ENCODE data around the gene TPX2.

- TF ChIP-seq ZNF70 (CRISPR knock-in tag; IDR thresholded peaks at IDR 0.05) = no peak
- no peak for TF ChIP-seq RARB (CRISPR knock-in tag; IDR thresholded peaks at IDR 0.05)
- TF ChIP-seq PATZ1 (CRISPR knock-in tag; IDR thresholded peaks at IDR 0.05; ENCODE audit: borderline replicate concordance) = no peak
- TF ChIP-seq ZC3H10 (CRISPR knock-in tag; IDR thresholded peaks at IDR 0.05) = no peak
- TF ChIP-seq ZNF565 (CRISPR knock-in tag; conservative IDR thresholded peaks at IDR 0.05; ENCODE audit: low read depth) = no peak
- TF ChIP-seq, protein P1, sequence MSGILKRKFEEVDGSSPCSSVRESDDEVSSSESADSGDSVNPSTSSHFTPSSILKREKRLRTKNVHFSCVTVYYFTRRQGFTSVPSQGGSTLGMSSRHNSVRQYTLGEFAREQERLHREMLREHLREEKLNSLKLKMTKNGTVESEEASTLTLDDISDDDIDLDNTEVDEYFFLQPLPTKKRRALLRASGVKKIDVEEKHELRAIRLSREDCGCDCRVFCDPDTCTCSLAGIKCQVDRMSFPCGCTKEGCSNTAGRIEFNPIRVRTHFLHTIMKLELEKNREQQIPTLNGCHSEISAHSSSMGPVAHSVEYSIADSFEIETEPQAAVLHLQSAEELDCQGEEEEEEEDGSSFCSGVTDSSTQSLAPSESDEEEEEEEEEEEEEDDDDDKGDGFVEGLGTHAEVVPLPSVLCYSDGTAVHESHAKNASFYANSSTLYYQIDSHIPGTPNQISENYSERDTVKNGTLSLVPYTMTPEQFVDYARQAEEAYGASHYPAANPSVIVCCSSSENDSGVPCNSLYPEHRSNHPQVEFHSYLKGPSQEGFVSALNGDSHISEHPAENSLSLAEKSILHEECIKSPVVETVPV (CRISPR knock-in tag; IDR thresholded peaks at IDR 0.05) = no peak
These were observed 474 bp downstream of the TPX2 start for GRCh38 chr20:31739550-31739977.
